DOHH2 (cell line): ENCODE measurements around the gene SSNA1.

Experiments
- EZH2phosphoT487 ChIP-seq: fragments of 200-600 bp; sonication (generic); IDR thresholded peaks from 2 replicates; pipeline ENCODE4 v1.6.1; 2017; ENCODE audit warnings: borderline replicate concordance, mild to moderate bottlenecking, antibody characterized with exemption, low read length, moderate library complexity, mixed read lengths
- TF ChIP-seq, protein P1 (sequence below): fragments of 200-600 bp; sonication (generic); IDR thresholded peaks from one replicate; pipeline ENCODE4 v1.5.1; 2014; ENCODE audit warnings: antibody characterized with exemption, mild to moderate bottlenecking, low read depth, low read length; ENCODE audit not compliant: poor library complexity, severe bottlenecking

DNA sequence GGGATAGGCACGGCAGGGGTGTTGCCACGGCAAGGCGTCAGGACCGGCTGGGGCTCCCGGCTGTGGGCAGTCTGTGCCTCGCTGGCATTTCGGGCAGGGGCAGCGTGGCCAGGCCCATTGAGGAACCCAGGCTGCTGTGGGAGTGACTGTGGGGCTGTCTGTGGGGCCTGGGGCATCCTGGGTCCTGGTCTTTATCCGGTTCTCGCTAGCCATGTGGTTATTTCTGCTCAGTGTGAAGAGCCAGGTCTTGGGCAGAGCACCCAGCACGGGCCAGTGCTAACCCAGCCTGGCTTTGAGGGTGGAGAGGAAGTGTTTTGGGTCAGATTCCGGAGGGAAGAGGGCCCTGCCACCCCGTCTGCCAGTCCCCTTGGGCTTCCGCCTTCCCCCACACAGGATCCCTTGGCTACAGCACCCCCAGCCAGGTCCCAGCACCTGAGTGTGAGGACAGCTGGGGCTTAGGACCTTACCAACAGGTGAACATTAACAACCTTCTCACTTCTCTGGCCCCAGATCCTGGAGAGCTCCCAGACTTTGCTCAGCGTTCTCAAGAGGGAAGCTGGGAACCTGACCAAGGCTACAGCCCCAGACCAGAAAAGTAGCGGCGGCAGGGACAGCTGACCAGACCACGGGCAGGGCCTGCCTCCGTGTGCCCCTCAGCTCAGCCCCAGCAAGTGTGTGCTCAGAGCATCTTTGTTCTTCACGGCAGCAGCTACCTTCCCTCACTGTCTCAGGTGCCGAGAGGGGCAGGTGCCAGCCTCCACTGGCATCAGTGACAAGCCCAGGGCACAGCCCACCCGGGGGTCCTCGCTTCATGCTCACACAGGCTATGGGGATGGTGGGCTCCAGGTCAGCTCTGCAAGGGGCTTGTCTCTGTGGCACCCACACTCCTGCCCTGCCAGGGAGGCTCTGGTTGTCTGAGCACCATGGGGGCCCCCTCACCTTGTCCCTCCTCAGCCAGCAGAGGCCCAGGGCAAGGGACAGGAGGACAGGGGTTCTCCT lies 1.1 kb downstream of the SSNA1 start:
- TF ChIP-seq, protein P1, sequence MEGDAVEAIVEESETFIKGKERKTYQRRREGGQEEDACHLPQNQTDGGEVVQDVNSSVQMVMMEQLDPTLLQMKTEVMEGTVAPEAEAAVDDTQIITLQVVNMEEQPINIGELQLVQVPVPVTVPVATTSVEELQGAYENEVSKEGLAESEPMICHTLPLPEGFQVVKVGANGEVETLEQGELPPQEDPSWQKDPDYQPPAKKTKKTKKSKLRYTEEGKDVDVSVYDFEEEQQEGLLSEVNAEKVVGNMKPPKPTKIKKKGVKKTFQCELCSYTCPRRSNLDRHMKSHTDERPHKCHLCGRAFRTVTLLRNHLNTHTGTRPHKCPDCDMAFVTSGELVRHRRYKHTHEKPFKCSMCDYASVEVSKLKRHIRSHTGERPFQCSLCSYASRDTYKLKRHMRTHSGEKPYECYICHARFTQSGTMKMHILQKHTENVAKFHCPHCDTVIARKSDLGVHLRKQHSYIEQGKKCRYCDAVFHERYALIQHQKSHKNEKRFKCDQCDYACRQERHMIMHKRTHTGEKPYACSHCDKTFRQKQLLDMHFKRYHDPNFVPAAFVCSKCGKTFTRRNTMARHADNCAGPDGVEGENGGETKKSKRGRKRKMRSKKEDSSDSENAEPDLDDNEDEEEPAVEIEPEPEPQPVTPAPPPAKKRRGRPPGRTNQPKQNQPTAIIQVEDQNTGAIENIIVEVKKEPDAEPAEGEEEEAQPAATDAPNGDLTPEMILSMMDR = no peak
- TF ChIP-seq EZH2phosphoT487 = no peak
